Common myeloid progenitor, CD34-positive (primary cell): ENCODE data around the gene TMEM106B.

Experiments
- CTCF ChIA-PET: fragments of 350-600 bp; sonication (Branson Sonifier 250); formaldehyde crosslinking; loops from one replicate; lab custom pipeline; 2021; ENCODE audit warnings: antibody characterized with exemption; lab: Charles Lee
- POLR2A ChIA-PET: fragments of 350-600 bp; sonication (Branson Sonifier 250); formaldehyde crosslinking; loops from one replicate; lab custom pipeline; 2021; ENCODE audit warnings: antibody characterized with exemption; lab: Charles Lee
- DNase-seq, 3 donors: peaks; one replicate each; pipeline versions ENCODE4 v3.0.0 to v3.0.0-alpha.2; 2013
- H3K27ac ChIP-seq, 2 experiments: 1 replicate in 1 of 2; 2 replicates in 1 of 2; pipeline ENCODE4 v1.7.0; 2013; ENCODE audit warnings: inconsistent platforms in 2 of 2, low read length in 2 of 2, mild to moderate bottlenecking in 2 of 2, low read depth in 1 of 2, moderate library complexity in 1 of 2; ENCODE audit not compliant: severe bottlenecking in 2 of 2, insufficient read depth in 1 of 2, poor library complexity in 1 of 2
- H3K27me3 ChIP-seq, 5 experiments: replicated peaks in 2 of 5; 1 replicate in 3 of 5; 2 replicates in 2 of 5; pipeline versions ENCODE4 v1.6.1 to v1.7.0; 2013; ENCODE audit warnings: low read length in 4 of 5, mild to moderate bottlenecking in 2 of 5, moderate library complexity in 2 of 5, inconsistent platforms in 1 of 5; ENCODE audit not compliant: insufficient read depth in 5 of 5, control insufficient read depth in 4 of 5
- H3K36me3 ChIP-seq, 4 experiments: 1 replicate in 2 of 4; 2 replicates in 2 of 4; pipeline versions ENCODE4 v1.6.1 to v1.7.0; 2013; ENCODE audit warnings: low read length in 3 of 4, control low read depth in 1 of 4, mild to moderate bottlenecking in 1 of 4; ENCODE audit not compliant: control insufficient read depth in 4 of 4, insufficient read depth in 4 of 4
- H3K4me1 ChIP-seq, 4 experiments: 1 replicate in 3 of 4; 2 replicates in 1 of 4; pipeline versions ENCODE4 v1.6.1 to v1.7.1; 2013; ENCODE audit warnings: low read length in 3 of 4, mild to moderate bottlenecking in 3 of 4, control low read depth in 1 of 4, inconsistent platforms in 1 of 4, moderate library complexity in 1 of 4; ENCODE audit not compliant: control insufficient read depth in 4 of 4, insufficient read depth in 4 of 4; ENCODE audit errors: control extremely low read depth in 1 of 4
- H3K4me3 ChIP-seq, 7 experiments: 1 replicate in 4 of 7; 2 replicates in 3 of 7; pipeline versions ENCODE4 v1.5.1 to v1.7.0; 2013; ENCODE audit warnings: mild to moderate bottlenecking in 7 of 7, low read length in 6 of 7, moderate library complexity in 6 of 7, inconsistent platforms in 2 of 7, low read depth in 2 of 7, control low read depth in 1 of 7; ENCODE audit not compliant: insufficient read depth in 4 of 7, control insufficient read depth in 1 of 7; ENCODE audit errors: extremely low read depth in 1 of 7
- H3K9me3 ChIP-seq, 5 experiments: 1 replicate in 4 of 5; 2 replicates in 1 of 5; pipeline versions ENCODE4 v1.6.1 to v1.7.1; 2013; ENCODE audit warnings: low read length in 4 of 5, mild to moderate bottlenecking in 2 of 5, inconsistent platforms in 1 of 5, low read depth in 1 of 5, moderate library complexity in 1 of 5; ENCODE audit not compliant: control insufficient read depth in 4 of 5, insufficient read depth in 2 of 5; ENCODE audit errors: control extremely low read depth in 1 of 5
- WGBS: methylation state at CpG from one replicate; pipeline ENCODE4 v1.1.5; 2013; ENCODE audit not compliant: insufficient coverage; 5-methylcytosine and 5-hydroxymethylcytosine counted together

The TMEM106B gene

DNA sequence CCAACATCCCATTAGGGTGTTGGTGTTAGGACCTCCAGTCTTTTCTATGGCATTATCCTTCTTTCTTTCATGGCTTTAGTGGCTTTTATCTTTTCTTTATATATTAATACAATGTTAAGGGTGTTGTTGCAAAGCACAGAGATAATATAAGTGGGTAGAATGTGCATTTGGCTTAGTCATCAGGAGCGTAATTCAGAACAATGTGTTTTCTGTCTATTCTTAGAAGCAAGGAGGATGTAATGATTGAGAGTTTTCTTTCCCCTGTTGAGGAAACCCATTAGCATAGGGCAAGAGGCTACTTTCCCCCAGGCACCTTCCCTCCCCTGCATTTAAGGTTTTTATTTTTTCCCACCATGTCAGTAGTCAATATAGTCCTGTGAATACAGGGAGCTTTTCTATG lies 79.7 kb downstream of the TMEM106B start:
- Histone ChIP-seq H3K27ac (no peak overlapping the region), H3K4me1 (peaks cover 0 to 4% (median 0%) of the 10 kb centered on the region in 4 experiments), H3K9me3 (peaks cover 0 to 24% (median 13%) of the 10 kb centered on the region in 5 experiments), H3K27me3 (no peaks in the 10 kb centered on the region), H3K36me3 (no peaks in the 10 kb centered on the region), H3K4me3 (no peak overlapping the region)
- ChIA-PET CTCF (no interaction called here), POLR2A (no interaction called here)
- whole genome bisulfite sequencing: 100% methylated on average over 1 of the region's 1 CpG
- no peak for DNase-seq

DNA sequence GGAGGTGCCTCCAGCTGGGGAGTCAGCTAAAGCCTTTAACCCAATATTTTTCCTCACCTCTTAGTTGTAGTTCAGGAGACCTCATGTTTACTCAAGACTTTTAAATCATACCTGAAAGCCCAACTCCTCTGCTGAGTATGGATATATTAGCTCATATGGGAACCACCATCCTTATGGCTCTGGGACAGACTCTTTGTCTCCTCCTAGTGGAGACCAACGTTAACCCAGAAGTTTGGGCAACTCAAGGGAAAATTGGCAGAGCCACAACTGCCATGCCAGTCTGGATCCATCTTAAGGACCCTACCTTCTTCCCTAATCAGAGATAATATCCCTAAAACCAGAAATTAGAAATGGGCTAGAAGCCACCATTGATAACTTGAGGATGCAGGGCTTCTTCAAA lies 80.8 kb downstream of the TMEM106B start:
- POLR2A ChIA-PET: no interaction called here
- peaks cover 0 to 4% (median 0%) of the 10 kb centered on the region in 4 experiments for H3K4me1 ChIP-seq
- no peak overlapping the region for H3K4me3 ChIP-seq
- no peak overlapping the region for H3K27ac ChIP-seq
- H3K27me3 ChIP-seq: no peaks in the 10 kb centered on the region
- H3K36me3 ChIP-seq: no peaks in the 10 kb centered on the region
- CTCF ChIA-PET: interaction anchor here (0.6 kb wide), 1 partner anchor 10 kb away, joined by 3 read pairs; no protein-coding TSS in a partner anchor
- no peak for DNase-seq
- WGBS: 92% methylated on average over 1 of the region's 1 CpG
- peaks cover 0 to 24% (median 13%) of the 10 kb centered on the region in 5 experiments for H3K9me3 ChIP-seq
